AG08396 (cell line): Measurements from ENCODE around the gene SLC39A10.
"Not testable (repeated sequence)": the region's sequence is repeated elsewhere in the genome, so short reads cannot be mapped to it uniquely, and the experiment has no call there.

Source experiments
- DNase-seq: peaks from one replicate; pipeline ENCODE4 v3.0.0; 2012; ENCODE audit warnings: low spot score, mixed read lengths

Gene SLC39A10

DNA sequence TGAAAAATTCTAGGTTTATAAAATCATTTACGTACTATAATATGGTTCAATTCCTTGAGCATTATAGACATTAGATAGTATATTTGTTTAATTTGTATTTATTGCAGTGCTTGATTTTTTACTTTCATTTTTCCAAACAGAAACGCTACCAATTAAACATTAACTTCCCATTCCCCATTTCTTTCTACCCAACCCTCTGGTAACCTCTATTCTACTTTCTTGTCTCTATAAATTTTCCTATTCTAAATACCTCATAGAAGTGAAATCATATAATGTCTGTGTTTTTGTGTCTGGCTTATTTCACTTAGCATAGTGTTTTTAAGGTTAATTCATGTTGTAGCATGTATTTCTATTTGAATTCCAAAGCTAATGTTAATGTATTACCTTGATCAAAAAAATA is 11.6 kb upstream of the SLC39A10 start:
- no peak for DNase-seq

DNA sequence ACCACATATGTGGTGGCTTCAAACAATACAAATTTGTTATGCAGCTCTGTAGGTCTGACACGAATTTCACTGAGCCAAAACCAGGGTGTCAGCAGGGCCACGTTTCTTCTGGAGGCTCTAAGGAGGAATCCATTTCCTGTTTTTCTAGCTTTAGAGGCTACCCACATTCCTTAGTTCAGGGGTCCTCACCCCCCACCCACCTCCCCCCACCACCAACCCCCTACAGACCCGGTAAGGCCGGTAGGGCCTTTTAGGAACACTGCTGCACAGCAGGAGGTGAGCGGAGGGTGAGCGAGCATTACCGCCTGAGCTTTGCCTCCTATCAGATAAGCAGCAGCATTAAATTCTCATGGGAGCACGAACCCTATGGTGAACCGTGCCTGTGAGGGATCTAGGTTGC is 10.6 kb upstream of the SLC39A10 start:
- DNase-seq, result no peak

DNA sequence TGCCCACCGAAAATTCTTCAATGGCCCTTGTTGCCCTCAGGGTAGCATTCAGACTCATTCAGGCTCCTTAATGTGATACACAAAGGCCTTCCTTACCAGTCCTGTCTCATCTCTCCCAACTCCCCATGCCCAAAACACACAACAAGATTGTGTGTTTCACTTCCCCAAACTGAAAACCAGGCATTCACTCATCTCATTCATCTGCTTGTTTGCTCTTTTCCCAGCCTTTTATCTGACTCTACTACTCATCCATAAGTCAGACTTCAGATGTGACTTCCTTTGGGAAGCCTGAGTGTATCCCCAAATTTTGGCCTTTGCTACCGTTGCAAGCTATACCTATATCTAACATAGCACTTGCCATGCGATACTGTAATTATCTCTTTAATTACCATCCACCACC is 9.7 kb upstream of the SLC39A10 start:
- DNase-seq, result no peak

DNA sequence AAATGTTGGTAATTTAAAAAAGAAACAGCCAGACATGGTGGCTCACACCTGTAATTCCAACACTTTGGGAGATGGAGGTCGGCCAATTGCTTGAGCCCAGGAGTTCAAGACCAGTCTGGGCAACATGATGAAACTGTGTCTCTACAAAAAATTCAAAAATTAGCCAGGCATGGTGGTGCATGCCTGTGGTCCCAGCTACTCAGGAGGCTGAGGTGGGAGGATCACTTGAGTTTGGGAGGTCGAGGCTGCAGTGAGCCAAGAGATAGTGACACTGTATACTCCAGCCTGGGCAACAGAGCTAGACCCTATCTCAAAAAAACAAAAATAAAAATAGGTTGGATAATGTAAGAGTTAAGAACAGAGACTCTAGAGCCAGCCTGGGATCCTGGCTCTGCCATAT is 8.7 kb upstream of the SLC39A10 start:
- DNase-seq, result not testable (repeated sequence)

DNA sequence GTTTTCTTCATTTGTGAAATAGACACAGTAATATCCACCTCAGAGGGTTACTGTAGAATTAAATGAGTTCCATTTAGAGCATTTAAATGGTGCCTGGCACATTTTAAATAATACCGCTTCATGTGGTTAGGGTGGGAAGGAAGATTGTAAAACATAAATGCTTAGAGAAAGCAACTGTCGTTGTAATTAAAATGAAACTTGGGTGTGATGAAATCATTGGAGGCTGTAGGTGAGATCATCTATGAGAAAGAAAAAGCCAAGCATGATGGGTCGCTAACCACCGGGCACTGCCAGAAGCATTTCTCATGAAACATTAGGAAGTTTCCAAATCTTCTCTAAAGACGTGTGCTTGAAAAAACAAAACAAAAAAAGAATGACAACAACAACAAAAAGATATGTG is 8.2 kb upstream of the SLC39A10 start:
- no peak for DNase-seq

DNA sequence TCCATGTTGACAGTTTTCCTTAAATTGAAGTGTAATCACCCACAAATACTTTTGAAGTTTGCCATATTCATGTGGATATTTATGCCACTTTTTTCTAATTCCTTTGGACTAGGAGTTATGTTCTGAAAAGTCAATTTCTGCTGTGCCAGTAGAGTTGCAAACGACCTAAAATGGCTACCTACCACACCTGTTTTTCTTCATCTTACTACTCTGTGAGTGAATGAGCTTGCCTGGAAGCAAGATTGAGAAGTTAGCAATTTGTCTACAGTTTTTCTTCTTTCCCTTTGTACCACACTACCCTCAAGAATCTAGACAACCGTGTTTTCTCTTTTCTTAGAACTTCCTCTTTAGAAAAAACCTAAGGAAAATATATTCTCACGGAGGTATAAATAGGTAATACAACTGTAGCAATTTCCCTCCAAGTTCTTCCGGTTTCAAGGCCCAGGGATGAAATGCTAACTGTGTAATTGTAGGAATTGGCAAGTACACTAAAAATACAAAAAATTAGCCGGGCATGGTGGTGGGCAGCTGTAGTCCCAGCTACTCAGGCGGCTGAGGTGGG is 7.3 kb upstream of the SLC39A10 start:
- no peak for DNase-seq

DNA sequence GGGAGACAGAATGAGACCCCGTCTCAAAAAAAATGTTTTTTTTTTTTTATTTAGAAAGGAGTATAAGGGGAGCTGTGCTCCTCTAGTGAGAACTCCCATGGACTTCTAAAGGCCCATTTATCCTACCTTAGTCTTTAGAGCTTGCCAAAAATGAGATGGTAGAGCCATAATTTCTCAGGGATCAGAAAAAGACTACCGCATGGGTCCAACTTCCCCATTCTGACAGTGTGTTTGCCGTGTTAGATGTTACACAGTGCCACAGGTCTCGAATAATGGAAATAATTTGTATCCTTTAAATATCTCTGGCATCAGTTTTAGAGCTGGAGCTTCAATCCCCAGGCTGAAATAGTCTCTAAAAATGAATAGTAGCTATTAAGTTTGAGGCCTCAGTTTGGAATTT is 6.0 kb upstream of the SLC39A10 start:
- no peak for DNase-seq

DNA sequence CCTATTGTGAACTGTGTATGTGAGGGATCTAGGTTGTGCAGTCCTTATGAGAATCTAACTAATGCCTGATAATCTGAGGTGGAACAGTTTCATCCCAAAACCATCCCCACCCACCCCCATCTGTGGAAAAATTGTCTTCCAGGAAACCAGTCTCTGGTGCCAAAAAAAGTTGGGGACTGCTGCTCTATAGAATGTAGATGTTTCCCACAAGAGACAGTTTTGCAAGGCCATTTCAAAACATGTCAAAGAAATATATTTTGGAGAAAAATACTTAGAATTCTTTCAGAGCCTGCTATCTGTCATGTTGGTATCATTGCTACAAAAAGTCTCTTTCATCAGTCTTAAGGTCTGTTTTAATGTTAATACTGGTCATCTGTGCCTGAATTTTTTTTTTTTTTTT is 4.1 kb upstream of the SLC39A10 start:
- no peak for DNase-seq

DNA sequence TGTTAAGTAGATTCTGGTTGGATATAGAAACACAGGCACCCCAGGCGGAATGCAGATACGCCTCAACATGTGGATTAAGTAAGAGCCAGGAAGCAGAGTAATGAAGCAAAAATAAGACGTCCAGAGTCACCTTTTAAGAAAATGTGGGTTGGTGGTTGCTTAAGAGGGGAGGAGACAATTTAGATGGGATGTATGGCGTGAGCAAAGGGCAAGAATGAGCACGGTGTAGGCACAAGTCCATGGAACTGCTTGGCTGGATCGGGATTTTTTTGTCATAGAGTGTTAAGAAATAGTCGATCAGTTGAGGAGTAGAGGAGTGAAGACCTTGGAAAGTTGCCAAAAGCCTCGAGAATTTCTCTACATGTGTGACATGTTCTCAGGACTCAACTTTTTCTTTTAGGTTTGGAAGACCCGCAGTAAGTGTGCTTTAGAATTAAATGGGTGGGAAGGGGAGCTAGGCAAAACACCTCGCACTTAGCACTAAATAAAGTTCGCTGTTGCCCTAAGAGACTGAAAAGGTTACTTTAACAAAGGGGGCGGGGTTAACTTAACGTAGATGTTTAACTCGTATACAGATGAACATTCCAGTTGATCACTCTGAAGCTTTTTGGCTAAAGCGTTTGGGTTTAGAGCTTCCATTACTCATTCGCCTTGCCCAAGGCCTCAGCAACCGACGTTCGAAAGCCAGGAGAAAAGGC is 716 bp upstream of the SLC39A10 start:
- DNase-seq, result no peak

DNA sequence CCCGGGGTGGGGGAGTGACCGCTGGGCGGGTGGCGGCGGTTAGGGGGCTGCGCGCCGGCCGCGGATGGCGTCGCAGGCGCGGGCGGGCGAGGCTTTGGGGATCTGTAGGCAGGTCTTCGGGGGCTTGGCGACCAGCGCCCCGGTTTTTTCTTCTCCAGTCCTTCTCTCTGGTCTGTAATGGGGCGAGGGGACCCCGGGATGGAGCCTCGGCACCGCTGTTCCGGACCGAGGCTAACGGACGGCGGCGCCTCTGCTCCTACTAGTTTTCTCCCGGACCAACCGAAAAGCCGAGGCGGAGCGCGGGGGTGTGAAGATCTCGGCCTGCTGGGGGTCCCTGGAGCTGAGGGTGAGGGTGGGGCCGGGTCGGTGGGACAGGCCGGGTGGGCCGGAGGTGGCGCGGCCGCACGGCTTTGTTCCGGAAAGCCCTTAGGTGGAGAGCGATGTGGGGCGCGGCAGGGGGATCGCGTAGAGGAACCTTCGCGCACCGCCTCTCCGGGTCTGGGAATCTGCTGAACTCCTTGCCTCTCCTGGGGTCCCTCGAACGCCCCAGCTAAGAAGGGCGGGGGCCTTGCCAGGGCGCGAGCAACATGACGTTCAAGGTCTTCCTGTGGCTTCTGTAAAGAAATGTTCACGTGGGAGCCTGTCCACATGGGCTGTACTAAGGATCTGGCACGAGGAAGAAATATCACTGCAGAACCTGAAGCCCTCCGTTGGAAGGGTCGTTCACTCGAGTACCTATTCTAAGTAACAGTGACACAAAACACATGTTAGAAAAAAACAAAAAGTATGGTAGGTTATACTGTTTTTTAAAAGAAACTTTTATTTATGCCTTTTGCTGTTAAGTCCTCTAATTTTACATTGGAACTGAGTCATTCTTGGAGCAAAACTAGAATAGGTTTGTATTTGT is 861 bp downstream of the SLC39A10 start:
- DNase-seq, result peak; percentile 40

DNA sequence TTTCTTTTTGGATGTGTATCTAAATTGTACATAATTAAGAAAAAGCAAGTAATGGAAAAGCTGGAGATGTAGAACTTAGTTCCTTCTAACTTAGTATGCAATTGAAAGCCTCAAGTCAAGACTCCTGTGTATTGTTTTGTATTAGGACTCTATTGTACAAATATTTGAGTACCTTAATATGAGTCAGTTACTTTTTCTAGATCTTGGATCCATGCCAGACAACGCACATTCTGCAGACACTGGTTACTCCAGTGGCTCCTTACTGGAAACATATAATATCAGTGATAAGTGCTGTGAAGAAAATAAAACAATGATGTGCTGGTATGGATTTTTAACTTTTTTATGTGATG is 1.5 kb downstream of the SLC39A10 start:
- DNase-seq, result peak; percentile 43

DNA sequence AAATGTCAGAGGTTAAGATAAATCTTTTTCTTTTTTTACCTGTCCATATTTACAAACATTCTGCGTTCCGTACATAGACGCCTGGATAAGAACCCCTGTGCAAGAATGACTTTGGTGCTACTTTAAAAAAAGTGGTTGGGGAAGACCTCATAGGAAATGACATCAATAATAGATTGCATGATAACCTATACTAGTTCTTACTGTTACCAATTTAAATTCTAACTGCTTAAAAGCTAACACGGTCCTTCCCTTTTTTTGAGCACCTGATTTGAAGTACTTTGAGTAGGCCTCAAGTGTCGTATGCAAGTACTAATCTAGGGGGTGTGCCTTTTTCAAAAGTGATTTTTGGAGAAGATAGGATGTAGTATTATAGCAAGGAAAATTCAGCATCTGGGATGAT is 2.1 kb downstream of the SLC39A10 start:
- no peak for DNase-seq

DNA sequence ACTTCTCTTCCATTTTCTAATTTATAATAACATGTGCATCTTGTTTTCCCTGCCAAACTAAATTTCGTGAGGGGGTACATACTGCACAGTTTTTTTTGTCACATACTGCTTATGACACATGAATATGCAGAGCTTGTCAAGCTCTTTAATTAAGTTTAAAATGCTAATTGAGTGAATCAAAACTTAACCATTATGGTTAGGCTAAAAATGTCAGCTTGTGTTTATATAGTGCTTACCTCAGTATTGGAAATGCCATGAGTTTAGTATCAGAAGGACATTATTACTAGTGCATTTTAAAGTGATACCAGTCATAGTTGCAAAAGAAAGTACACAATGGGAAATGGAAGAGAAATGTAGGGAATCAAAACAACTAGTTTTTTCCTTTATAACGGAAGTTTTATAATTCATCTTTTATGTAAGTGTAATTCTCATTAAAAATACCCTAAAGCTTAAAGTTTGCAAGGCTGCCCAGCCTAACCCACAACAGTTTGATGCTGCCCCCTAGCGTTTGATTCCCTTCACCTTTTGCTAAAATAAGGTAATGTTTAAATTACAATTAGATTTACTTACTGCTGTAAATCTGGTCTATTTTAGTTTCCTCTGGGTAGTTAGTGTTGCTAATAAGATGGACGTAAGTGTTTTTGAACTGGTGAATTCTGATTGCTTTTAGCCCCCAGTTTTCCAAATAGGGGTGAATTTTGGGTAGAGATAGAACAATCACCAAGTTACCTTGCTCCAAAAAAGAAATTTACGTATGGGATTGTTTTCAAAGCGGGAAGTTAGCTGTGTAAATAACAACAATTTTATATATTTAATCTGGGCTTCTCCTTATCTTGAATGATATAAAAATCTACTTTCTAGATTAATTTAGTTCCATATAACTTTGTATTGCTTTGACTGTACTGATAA is 3.2 kb downstream of the SLC39A10 start:
- peak; percentile 41 for DNase-seq

DNA sequence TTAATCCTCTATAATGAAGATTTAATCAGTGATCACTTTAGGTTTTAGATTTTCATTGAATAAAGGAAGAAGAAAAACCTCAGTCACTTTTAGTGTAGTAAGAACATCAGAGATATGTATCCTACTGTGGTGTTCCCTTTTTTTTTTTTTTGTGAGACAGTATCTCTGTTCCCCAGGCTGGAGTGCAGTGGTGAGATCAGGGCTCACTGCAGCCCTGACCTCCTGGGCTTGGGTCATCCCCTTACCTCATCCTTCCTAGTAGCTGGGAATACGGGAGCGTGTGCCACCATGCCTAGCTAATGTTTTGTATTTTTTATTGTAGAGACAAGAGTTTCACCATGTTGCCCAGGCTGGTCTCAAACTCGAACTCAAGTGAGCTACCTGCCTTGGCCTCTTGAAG is 5.1 kb downstream of the SLC39A10 start:
- DNase-seq, result no peak

DNA sequence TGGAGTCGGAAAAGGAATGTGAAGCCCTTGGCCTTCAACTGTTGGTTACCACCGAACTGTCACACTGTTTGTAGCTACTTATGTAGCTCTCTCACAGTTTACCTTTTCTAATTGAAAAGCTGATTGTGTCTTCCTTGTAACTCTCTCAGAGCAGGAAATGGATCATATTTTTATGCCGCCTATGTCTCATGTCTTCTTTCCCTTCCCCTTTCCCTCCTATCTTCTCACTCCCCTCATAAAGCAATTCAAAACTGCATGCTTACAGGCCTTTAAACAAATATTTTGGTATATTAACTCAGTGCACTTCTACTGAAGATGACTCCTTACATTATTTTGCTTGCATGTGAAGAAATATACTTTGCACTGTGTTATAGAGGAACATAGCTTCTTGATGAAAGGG is 6.0 kb downstream of the SLC39A10 start:
- no peak for DNase-seq

DNA sequence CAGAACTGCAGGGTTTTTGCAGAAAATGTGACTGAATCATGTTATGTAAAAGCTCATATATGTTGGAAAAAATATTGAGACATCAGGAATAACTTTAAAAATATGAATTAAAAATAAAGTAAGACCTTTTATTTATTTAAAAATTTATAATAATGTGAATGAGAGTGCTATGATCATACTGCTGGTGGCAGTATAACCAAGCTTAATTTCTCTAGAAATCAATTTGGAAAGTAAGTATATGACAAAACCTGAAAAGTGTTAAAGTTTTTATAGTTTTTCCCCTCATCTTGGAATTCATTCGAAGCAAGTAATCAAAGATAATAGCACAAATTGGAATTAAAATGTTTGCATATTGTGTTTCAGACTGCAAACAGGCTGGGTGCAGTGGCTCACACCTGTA is 7.5 kb downstream of the SLC39A10 start:
- no peak for DNase-seq

DNA sequence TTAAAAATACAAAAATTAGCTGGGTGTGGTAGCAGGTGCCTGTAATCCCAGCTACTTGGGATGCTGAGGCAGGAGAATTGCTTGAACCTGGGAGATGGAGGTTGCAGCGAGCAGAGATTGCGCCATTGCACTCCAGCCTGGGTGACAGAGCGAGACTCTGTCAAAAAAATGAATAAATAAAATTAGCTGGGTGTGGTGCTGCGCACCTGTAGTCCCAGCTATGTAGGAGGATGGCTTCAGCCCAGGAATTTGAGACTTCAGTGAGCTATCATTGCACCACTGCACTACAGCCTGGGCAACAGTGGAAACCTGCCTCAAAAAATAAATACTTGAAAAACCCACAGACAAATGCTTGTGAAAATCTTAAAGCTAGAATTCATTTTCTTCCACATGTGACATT is 8.1 kb downstream of the SLC39A10 start:
- DNase-seq, result not testable (repeated sequence)

DNA sequence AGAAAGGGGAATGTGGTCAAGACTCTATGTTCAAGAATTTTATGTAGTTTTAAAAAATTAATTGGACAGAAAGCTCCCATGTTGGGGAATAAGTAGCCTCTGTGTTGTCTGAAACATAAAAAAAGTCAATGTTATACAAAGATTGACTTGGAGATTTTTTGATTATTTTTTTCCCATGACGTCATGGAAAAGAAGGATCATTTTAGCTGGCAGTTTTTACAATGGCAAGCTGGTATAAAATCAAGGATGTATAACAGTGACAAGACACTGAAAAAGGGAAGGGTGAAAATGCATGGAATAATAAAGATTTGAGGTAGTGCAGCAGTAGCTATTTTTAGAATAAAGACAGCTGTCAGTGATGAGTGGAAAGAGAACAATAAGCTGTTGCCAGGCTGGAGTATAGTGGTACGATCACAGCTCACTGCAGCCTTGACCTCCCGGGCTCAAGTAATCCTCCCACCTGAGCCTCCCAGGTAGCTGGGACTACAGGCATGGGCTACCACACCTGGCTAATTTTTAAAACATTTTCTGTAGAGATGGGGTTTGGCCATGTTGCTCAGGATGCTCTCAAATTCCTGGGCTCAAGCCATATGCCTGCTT is 9.2 kb downstream of the SLC39A10 start:
- no peak for DNase-seq

DNA sequence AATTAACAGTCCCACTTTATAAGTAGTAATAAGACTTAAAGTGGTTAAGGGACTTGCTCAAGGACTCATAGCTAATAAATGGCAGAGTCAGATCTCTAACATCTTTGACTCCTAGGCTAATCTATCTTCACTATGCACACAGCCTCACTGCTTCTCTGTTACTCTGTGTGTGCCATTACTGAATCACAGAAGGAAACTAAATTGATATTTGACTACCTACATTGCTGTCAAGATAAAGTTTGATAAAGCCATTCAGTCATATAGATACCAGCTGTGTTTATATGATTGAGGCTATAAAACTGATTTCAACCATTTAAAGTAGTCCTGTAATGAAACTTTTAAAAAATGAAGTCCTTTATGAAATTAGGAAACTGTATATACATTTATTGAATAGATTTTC is 10.9 kb downstream of the SLC39A10 start:
- no peak for DNase-seq

DNA sequence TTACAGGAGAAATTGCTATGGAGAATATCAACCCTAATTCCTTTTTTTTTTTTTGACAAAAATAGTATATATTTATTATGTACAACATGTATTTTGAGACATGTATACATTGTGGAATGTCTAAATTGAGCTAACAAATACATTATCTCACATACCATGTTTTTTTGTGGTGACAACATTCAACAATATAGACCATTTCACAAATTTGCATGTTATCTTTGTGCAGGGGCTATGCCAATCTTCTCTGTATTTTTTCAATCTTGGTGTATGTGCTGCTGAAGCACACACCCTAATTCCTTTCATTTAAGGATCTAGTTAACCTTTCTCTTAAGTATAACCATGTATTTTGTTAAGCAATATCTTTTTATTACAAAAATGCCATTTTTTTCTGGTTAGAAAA is 13.2 kb downstream of the SLC39A10 start:
- no peak for DNase-seq

DNA sequence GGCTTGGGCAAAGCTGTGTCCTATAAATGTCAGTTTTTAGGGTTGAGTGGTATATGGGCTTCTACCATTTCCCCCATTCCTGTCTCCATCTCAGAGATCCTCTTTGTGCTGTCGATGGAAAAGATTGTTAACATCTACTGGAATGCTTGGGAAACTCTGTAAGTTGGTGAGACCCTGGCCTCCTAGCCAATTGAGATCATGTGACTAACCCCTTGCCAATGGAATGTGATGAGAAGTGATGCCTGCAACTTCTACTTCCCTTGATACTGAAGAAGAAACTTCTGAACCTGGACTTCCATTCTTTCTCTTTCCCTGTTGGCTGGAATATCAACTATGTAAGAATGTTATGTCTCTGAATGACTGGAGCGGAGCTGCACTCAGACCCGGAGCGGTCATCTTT is 14.5 kb downstream of the SLC39A10 start:
- DNase-seq, result no peak

DNA sequence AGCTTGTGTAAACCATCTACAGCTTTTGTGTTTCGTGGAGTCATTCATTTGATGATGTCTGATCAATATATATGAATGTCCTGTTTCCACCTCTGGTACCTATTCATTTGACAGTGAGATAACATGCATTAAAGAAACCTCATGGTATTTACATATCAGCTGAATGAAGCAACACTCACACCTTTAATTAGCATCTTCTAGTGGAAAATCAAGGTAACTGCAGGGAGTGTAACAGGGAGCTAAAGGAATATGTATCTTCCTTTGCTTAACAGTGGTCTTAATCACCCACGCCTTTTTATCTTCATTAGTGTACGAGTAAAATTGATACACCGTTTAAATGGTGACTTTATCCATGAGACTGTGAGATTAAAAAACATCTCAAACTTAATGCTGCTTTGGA is 15.6 kb downstream of the SLC39A10 start:
- DNase-seq, result no peak
